GDM1 (cell line): ENCODE results near the gene SNX5.

Experiments used
- DNase-seq: peaks from one replicate; lab custom pipeline; 2025; lab: John Stamatoyannopoulos, UW

Gene SNX5

GRCh38 chr20:17940224-17940971 lies 28.2 kb downstream of the SNX5 start:
- no peak for DNase-seq

- no peak for DNase-seq
These were observed 28.9 kb downstream of the SNX5 start for GRCh38 chr20:17939622-17940223.

GRCh38 chr20:17938871-17939619 lies 29.5 kb downstream of the SNX5 start:
- DNase-seq: peak; percentile 33

- DNase-seq: no peak
These were observed 31.5 kb downstream of the SNX5 start for GRCh38 chr20:17936761-17937732.

- DNase-seq: no peak
These were observed 32.3 kb downstream of the SNX5 start for GRCh38 chr20:17936286-17936760.

- DNase-seq: no peak
These were observed 32.8 kb downstream of the SNX5 start for GRCh38 chr20:17935761-17936160.

GRCh38 chr20:17935186-17935585 lies 33.4 kb downstream of the SNX5 start:
- DNase-seq: no peak

- no peak for DNase-seq
These were observed 34.3 kb downstream of the SNX5 start for GRCh38 chr20:17934141-17934862.

GRCh38 chr20:17933711-17934110 lies 34.9 kb downstream of the SNX5 start:
- no peak for DNase-seq

- no peak for DNase-seq
These were observed 35.5 kb downstream of the SNX5 start for GRCh38 chr20:17933121-17933520.

- DNase-seq: no peak
These were observed 36.2 kb downstream of the SNX5 start for GRCh38 chr20:17932396-17932795.

GRCh38 chr20:17931513-17931912 lies 37.1 kb downstream of the SNX5 start:
- no peak for DNase-seq

GRCh38 chr20:17928633-17929311 lies 39.8 kb downstream of the SNX5 start:
- no peak for DNase-seq

- no peak for DNase-seq
These were observed 40.4 kb downstream of the SNX5 start for GRCh38 chr20:17928211-17928611.

- DNase-seq: no peak
These were observed 42.7 kb downstream of the SNX5 start for GRCh38 chr20:17925940-17926300.

GRCh38 chr20:17925141-17925939 lies 43.3 kb downstream of the SNX5 start:
- no peak for DNase-seq

- no peak for DNase-seq
These were observed 46.8 kb downstream of the SNX5 start for GRCh38 chr20:17921774-17922173.

GRCh38 chr20:17919149-17919548 lies 49.4 kb downstream of the SNX5 start:
- DNase-seq: no peak

- DNase-seq: no peak
These were observed 50.6 kb downstream of the SNX5 start for GRCh38 chr20:17917832-17918618.
